B cell (primary cell): ENCODE results near the gene ANKS1B. TPM values are rescaled to one million over a fixed set of nuclear protein-coding genes. Genes with fewer than 3 reads are reported as not detected.

Source experiments
- ATAC-seq: fragments of 200-7000 bp; cut with Tn5 transposase; one replicate; pipeline ENCODE4 v1.10.0; 2021; ENCODE audit warnings: low read depth, mild to moderate bottlenecking, moderate number of reproducible peaks, moderate library complexity
- CTCF ChIA-PET: fragments of 350-600 bp; sonication (Branson Sonifier 250); formaldehyde crosslinking; loops from one replicate; lab custom pipeline; 2021; ENCODE audit warnings: antibody characterized with exemption, inconsistent platforms; lab: Charles Lee
- POLR2A ChIA-PET: fragments of 350-600 bp; sonication (Branson Sonifier 250); formaldehyde crosslinking; loops from one replicate; lab custom pipeline; 2021; ENCODE audit warnings: antibody characterized with exemption; lab: Charles Lee
- DNase-seq: peaks from one replicate; pipeline ENCODE4 v3.0.0; 2013
- H2AFZ ChIP-seq: 2 replicates; pipeline ENCODE4 v1.6.1; 2012; ENCODE audit warnings: mild to moderate bottlenecking, low read depth, low read length; ENCODE audit not compliant: insufficient read depth, poor library complexity, severe bottlenecking
- H3K27ac ChIP-seq, 2 donors: 1 replicate in 1 of 2; 2 replicates in 1 of 2; pipeline ENCODE4 v1.5.1; 2012 to 2013; ENCODE audit warnings: low read length in 2 of 2, mild to moderate bottlenecking in 2 of 2, moderate library complexity in 1 of 2
- H3K27me3 ChIP-seq, 4 experiments: fragments of 200-600 bp in 1 of 4; sonication (generic) in 1 of 4; replicated peaks in 1 of 4; 1 replicate in 2 of 4; 2 replicates in 2 of 4; pipeline versions ENCODE4 v1.6.1 to v1.7.0; 2013 to 2016; ENCODE audit warnings: low read length in 3 of 4, mild to moderate bottlenecking in 2 of 4, mixed read lengths in 1 of 4, moderate library complexity in 1 of 4; ENCODE audit not compliant: insufficient read depth in 4 of 4, control insufficient read depth in 3 of 4; ENCODE audit errors: control extremely low read depth in 1 of 4
- H3K36me3 ChIP-seq, 2 experiments: replicated peaks in 1 of 2; 1 replicate in 1 of 2; 2 replicates in 1 of 2; pipeline versions ENCODE4 v1.6.1 to v1.7.1; 2013; ENCODE audit warnings: low read length in 1 of 2; ENCODE audit not compliant: insufficient read depth in 2 of 2, control insufficient read depth in 1 of 2; ENCODE audit errors: control extremely low read depth in 1 of 2, extremely low read depth in 1 of 2
- H3K4me1 ChIP-seq, 2 donors: fragments of 200-600 bp in 1 of 2; sonication (generic) in 1 of 2; 1 replicate in 1 of 2; 2 replicates in 1 of 2; pipeline versions ENCODE4 v1.5.1 to v1.6.1; 2013 to 2017; ENCODE audit warnings: low read length in 2 of 2; ENCODE audit not compliant: control insufficient read depth in 2 of 2, insufficient read depth in 2 of 2
- H3K4me2 ChIP-seq: replicated peaks from 2 replicates; pipeline ENCODE3; 2012; ENCODE audit warnings: mild to moderate bottlenecking, low read depth, low read length; ENCODE audit not compliant: poor library complexity, severe bottlenecking
- H3K4me3 ChIP-seq, 5 experiments: fragments of 200-600 bp in 1 of 5; sonication (generic) in 1 of 5; 1 replicate in 3 of 5; 2 replicates in 2 of 5; pipeline versions ENCODE4 v1.5.1 to v1.7.0; 2011 to 2016; ENCODE audit warnings: low read length in 4 of 5, mild to moderate bottlenecking in 4 of 5, low read depth in 2 of 5, control low read depth in 1 of 5, moderate library complexity in 1 of 5; ENCODE audit not compliant: insufficient read depth in 1 of 5; ENCODE audit errors: control extremely low read depth in 1 of 5, extremely low read depth in 1 of 5
- H3K79me2 ChIP-seq: fragments of 200-600 bp; sonication (generic); one replicate; pipeline ENCODE4 v1.6.0; 2016; ENCODE audit warnings: low read length; ENCODE audit not compliant: control insufficient read depth, insufficient read depth
- H3K9ac ChIP-seq: fragments of 200-600 bp; sonication (generic); 2 replicates; pipeline ENCODE4 v1.6.1; 2017; ENCODE audit warnings: mild to moderate bottlenecking, low read length, moderate library complexity
- H3K9me3 ChIP-seq, 3 donors: one replicate each; pipeline versions ENCODE4 v1.6.1 to v1.7.1; 2013; ENCODE audit warnings: low read length in 2 of 3; ENCODE audit not compliant: control insufficient read depth in 2 of 3, insufficient read depth in 1 of 3; ENCODE audit errors: control extremely low read depth in 1 of 3
- H4K20me1 ChIP-seq: 2 replicates; pipeline ENCODE4 v1.6.0; 2012; ENCODE audit warnings: mild to moderate bottlenecking, low read length; ENCODE audit not compliant: insufficient read depth, control insufficient read depth, poor library complexity, severe bottlenecking
- H3K27ac Mint-ChIP-seq: one replicate; pipeline ENCODE4 v1.8.0; 2021; ENCODE audit warnings: mixed read lengths
- H3K27me3 Mint-ChIP-seq: one replicate; pipeline ENCODE4 v1.8.0; 2021; ENCODE audit warnings: mixed read lengths
- H3K4me1 Mint-ChIP-seq: one replicate; pipeline ENCODE4 v1.8.0; 2021; ENCODE audit warnings: mixed read lengths
- H3K4me3 Mint-ChIP-seq: one replicate; pipeline ENCODE4 v1.8.0; 2021; ENCODE audit warnings: mixed read lengths
- H3K9me3 Mint-ChIP-seq: one replicate; pipeline ENCODE4 v1.8.0; 2022; ENCODE audit warnings: mixed read lengths; ENCODE audit not compliant: insufficient read depth
- CTCF ChIP-seq: fragments of 200-600 bp; IDR thresholded peaks from one replicate; pipeline ENCODE4 v1.8.0; 2022; ENCODE audit warnings: antibody characterized with exemption, mild to moderate bottlenecking
- EZH2 ChIP-seq: IDR thresholded peaks from 2 replicates; pipeline ENCODE4 v1.6.1; 2012; ENCODE audit warnings: borderline replicate concordance, low read depth, mild to moderate bottlenecking, moderate library complexity, low read length; ENCODE audit not compliant: insufficient read depth, poor library complexity, severe bottlenecking
- WGBS: methylation state at CpG from one replicate; pipeline ENCODE4 v1.1.5; 2013; ENCODE audit warnings: missing lambda C conversion rate; ENCODE audit not compliant: insufficient coverage; 5-methylcytosine and 5-hydroxymethylcytosine counted together
- intact Hi-C: fragments of 100-400 bp; cut with micrococcal nuclease; formaldehyde crosslinking; loops from one replicate; pipeline ENCODE4 v1.10.0; 2022
- polyA plus RNA-seq: library from polyadenylated mRNA; depleted of rRNA; stranded (reverse); fragments of >200 nt; gene quantifications from 2 replicates; pipeline ENCODE4 v1.2.3, GENCODE V29; 2012
- total RNA-seq, 2 donors: library from RNA; stranded (reverse); fragments of 120-200 nt in 1 of 2; gene quantifications; 1 replicate in 1 of 2; 2 replicates in 1 of 2; pipeline versions ENCODE4 v1.2.3 to v1.2.4, GENCODE V29; 2013 to 2022

Gene ANKS1B
- total and polyA plus RNA-seq, 2 donors (not counting 1 experiment from before 2014, with no cell fraction given), result not detected

- Histone ChIP-seq H4K20me1 (no peaks in the 10 kb centered on the region), H3K27me3 (no peaks in the 10 kb centered on the region), H3K4me1 (no peaks in the 10 kb centered on the region), H3K36me3 (no peaks in the 10 kb centered on the region), H3K9me3 (no peaks in the 10 kb centered on the region), H3K9ac (no peak overlapping the region), H3K79me2 (no peaks in the 10 kb centered on the region), H3K4me3 (no peak overlapping the region), H3K27ac (no peak overlapping the region), H2AFZ (no peak overlapping the region), H3K4me2 (no peak overlapping the region)
- H3K9me3 Mint-ChIP-seq, result no peaks in the 10 kb centered on the region
- WGBS, result 79% methylated on average over 4 of the region's 5 CpGs
- no peak for TF ChIP-seq CTCF
- no peak for TF ChIP-seq EZH2
- no peak overlapping the region for H3K4me3 Mint-ChIP-seq
- ATAC-seq (no peak), DNase-seq (no peak)
- intact Hi-C loops, result no loop called here
- POLR2A ChIA-PET, result no interaction called here
- H3K4me1 Mint-ChIP-seq, result no peaks in the 10 kb centered on the region
- CTCF ChIA-PET, result no interaction called here
- peaks cover 11% of the 10 kb centered on the region for H3K27me3 Mint-ChIP-seq
- no peak overlapping the region for H3K27ac Mint-ChIP-seq
Measured at GRCh38 chr12:98916106-98916505, 1068.6 kb downstream of the ANKS1B start.

- H3K27me3 ChIP-seq, result no peaks in the 10 kb centered on the region
- no peaks in the 10 kb centered on the region for H3K9me3 ChIP-seq
- H3K9me3 Mint-ChIP-seq, result no peaks in the 10 kb centered on the region
- no peak for ATAC-seq
- H3K27me3 Mint-ChIP-seq, result peaks cover 11% of the 10 kb centered on the region
- H3K79me2 ChIP-seq, result no peaks in the 10 kb centered on the region
- no peaks in the 10 kb centered on the region for H3K4me1 Mint-ChIP-seq
- no peak overlapping the region for H3K9ac ChIP-seq
- H3K27ac ChIP-seq, result no peak overlapping the region
- no peaks in the 10 kb centered on the region for H4K20me1 ChIP-seq
- H3K4me2 ChIP-seq, result no peak overlapping the region
- H3K27ac Mint-ChIP-seq, result no peak overlapping the region
- no peak overlapping the region for H3K4me3 Mint-ChIP-seq
- TF ChIP-seq CTCF (no peak), EZH2 (no peak)
- no peaks in the 10 kb centered on the region for H3K36me3 ChIP-seq
- WGBS, result 100% methylated on average over 1 of the region's 4 CpGs
- ChIA-PET CTCF (no interaction called here), POLR2A (no interaction called here)
- intact Hi-C loops, result no loop called here
- H3K4me1 ChIP-seq, result no peaks in the 10 kb centered on the region
- no peak for DNase-seq
- H2AFZ ChIP-seq, result no peak overlapping the region
- H3K4me3 ChIP-seq, result no peak overlapping the region
Measured at GRCh38 chr12:98912401-98912974, 1072.2 kb downstream of the ANKS1B start.
